T-helper 1 cell treated with Interleukin-12 subunit alpha and Interleukin-12 subunit beta and Interleukin-4 antibody, amounts not matched to agents 30 μg/mL and 1 μg/mL, for 36 hours (primary cell): ENCODE data around the gene CFAP46.

ENCODE experiments used
- H3K27ac Mint-ChIP-seq: one replicate; pipeline ENCODE4 v1.8.0; 2021; ENCODE audit warnings: mild to moderate bottlenecking, mixed read lengths
- H3K27me3 Mint-ChIP-seq: one replicate; pipeline ENCODE4 v1.8.0; 2021; ENCODE audit warnings: low read depth, mixed read lengths
- H3K36me3 Mint-ChIP-seq: one replicate; pipeline ENCODE4 v1.8.0; 2021; ENCODE audit warnings: low read depth, mixed read lengths
- H3K4me1 Mint-ChIP-seq: one replicate; pipeline ENCODE4 v1.8.0; 2021; ENCODE audit warnings: low read depth, mixed read lengths
- H3K4me3 Mint-ChIP-seq: one replicate; pipeline ENCODE4 v1.8.0; 2021; ENCODE audit warnings: mild to moderate bottlenecking, moderate library complexity, mixed read lengths
- H3K9me3 Mint-ChIP-seq: one replicate; pipeline ENCODE4 v1.8.0; 2021; ENCODE audit warnings: mixed read lengths

Gene CFAP46

DNA sequence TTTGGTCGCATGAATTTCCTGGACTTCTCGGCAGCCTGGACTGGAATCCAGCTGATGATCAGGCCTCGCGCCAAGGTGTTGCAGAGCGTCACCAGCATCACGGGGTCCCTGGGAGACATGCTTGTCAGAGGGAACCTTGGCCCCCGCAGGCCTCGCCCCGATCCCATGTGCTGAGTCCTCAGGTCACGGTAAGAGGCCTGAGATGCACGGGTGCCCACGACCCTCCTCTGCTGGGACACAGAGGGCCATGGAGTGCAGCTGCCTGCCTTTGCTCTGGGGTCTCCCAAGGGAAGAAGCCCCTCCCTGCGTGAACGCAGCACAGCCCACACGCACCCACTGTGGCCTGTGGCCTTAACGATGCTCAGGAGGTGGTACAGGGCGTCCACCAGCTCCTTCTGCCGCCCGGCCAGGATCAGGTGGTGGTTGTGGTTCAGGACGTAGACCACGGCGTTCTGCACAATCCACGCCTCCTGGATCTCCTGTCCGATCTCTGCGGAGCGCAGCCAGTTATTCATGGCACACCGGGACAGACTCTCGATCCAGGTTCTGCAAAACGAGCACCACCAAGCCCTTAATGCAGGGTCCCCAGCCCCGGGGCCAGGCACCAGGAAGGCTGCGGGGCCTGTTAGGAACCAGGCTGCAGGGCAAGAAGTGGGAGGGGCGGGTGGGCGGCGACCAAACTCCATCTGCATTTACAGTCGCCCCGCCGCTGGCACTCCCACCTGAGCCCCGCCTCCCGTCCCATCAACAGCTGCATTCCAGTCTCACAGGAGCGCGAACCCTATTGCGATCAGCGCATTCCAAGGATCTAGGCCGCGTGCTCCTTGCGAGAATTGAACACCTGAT, 29.4 kb downstream of the CFAP46 start:
- H3K27me3 Mint-ChIP-seq = no peaks in the 10 kb centered on the region
- no peaks in the 10 kb centered on the region for H3K4me1 Mint-ChIP-seq
- no peak overlapping the region for H3K27ac Mint-ChIP-seq
- H3K4me3 Mint-ChIP-seq = no peak overlapping the region
- no peaks in the 10 kb centered on the region for H3K9me3 Mint-ChIP-seq
- no peaks in the 10 kb centered on the region for H3K36me3 Mint-ChIP-seq

DNA sequence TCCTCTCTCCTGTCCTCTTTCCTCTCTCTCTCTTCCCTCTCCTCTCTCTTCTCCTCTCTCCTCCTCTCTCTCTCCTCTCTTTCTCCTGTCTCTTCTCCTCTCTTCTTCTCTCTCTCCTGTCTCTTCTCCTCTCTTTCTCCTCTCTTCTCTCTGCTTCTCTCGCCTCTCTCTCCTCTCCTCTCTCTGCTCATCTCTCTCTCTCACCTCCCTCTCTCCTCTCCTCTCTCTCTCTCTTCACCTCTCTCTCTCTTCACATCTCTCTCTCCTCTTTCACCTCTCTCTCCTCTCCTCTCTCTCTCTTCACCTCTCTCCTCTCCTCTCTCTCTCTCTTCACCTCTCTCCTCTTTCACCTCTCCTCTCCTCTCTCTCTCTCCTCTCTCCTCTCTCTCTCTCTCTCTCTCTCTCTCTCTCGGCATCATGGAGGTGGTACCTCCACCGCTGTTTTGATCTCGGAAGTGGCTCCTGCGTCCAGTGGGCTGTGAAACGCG, 30.1 kb downstream of the CFAP46 start:
- H3K4me1 Mint-ChIP-seq = no peaks in the 10 kb centered on the region
- H3K4me3 Mint-ChIP-seq = no peak overlapping the region
- no peaks in the 10 kb centered on the region for H3K27me3 Mint-ChIP-seq
- no peak overlapping the region for H3K27ac Mint-ChIP-seq
- no peaks in the 10 kb centered on the region for H3K9me3 Mint-ChIP-seq
- no peaks in the 10 kb centered on the region for H3K36me3 Mint-ChIP-seq

DNA sequence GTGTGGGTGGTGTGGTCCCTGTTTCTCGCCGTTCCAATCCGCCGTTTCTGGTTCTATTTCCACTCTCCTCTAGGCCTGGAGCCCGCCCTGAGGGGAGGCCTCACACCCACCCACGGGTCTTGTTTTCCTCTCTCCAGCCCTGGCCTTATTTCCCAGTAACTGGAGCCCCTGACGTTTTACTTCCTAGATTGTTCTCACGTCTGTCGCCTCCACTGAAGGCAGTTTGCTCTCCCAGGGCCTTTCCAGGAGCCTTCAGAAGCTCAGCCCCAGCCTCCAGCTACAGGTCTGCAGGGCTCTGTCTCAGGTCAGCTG, 30.6 kb downstream of the CFAP46 start:
- no peaks in the 10 kb centered on the region for H3K9me3 Mint-ChIP-seq
- no peaks in the 10 kb centered on the region for H3K36me3 Mint-ChIP-seq
- H3K4me1 Mint-ChIP-seq = no peaks in the 10 kb centered on the region
- H3K4me3 Mint-ChIP-seq = no peak overlapping the region
- H3K27ac Mint-ChIP-seq = no peak overlapping the region
- no peaks in the 10 kb centered on the region for H3K27me3 Mint-ChIP-seq

DNA sequence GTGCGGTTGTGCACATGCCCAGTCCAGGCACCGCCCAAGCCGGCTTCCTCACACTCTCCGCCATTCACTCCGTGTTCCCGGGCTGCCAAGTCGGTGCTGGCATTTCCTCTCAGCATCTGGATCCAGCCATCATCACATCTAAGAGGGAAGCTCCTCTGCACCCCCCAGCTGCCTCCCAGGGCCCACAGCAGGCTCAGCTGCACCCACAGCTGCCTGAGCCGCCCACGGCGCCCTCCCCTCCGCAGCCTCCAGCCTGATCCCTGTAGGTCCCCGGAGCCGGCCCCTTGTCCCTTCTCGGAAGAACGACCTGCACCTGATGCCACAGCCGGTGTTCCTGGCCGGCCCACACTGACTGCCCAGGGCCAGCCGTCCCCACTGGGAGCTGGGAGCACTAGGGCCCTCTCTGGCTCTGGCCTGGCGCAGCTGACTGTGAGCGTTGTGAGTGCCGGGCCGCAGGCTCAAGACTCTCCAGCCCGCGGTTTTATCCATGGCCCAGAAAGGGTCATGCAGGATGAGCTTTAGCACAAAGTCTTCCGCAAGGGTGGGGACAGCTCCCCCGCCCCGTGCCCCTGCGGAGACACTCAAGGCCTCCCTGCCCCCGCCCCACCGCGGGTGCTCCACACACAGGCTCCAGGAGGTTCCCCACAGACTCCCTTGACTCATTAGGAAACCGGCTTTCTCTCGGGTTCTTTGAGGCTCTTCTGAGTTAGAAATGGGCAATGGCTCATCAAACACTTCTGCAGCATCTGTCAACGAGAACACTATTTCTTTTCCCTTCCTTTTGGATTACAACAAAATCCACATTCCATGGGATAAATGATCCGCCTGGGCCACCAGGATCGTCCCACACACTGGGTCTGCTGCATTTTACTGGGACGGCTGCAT, 31.2 kb downstream of the CFAP46 start:
- Mint-ChIP-seq H3K4me1 (no peaks in the 10 kb centered on the region), H3K27ac (no peak overlapping the region), H3K36me3 (no peaks in the 10 kb centered on the region), H3K9me3 (no peaks in the 10 kb centered on the region), H3K27me3 (no peaks in the 10 kb centered on the region), H3K4me3 (no peak overlapping the region)

DNA sequence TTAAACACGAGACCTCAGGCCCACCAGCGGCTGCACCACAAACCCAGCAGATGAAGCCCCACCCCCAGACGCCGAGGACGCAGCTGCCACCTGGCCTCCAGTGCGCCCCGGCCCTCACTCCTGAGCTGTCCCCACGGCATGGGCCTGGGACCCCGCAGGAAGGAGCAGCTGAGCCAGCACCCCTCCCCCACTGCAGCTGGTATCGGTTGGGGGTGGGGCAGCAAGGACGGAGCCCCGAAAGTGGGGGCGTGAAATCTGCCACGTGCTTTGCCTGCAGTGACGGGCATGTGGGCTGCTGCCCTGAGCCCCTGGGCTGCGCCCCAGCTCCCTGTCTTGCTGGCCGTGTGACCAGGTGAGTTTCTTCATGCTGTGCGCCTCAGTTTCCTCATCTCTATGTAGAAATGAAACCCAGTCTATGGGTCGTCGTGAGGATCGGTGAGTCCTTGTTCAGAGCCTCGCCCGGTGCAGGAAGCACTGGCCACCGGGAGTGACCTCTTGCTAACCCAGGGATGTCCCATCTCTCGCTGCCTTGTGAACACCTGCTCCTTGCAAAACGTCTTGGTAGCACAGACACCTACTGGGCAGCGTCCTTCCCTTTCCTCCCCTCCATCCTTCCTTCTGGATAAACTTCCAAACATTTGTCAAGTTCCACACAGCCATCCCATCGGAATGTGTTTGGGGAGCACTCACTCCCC, 32.0 kb downstream of the CFAP46 start:
- Mint-ChIP-seq H3K27ac (no peak overlapping the region), H3K4me1 (no peaks in the 10 kb centered on the region), H3K4me3 (no peak overlapping the region), H3K9me3 (no peaks in the 10 kb centered on the region), H3K36me3 (no peaks in the 10 kb centered on the region), H3K27me3 (no peaks in the 10 kb centered on the region)

DNA sequence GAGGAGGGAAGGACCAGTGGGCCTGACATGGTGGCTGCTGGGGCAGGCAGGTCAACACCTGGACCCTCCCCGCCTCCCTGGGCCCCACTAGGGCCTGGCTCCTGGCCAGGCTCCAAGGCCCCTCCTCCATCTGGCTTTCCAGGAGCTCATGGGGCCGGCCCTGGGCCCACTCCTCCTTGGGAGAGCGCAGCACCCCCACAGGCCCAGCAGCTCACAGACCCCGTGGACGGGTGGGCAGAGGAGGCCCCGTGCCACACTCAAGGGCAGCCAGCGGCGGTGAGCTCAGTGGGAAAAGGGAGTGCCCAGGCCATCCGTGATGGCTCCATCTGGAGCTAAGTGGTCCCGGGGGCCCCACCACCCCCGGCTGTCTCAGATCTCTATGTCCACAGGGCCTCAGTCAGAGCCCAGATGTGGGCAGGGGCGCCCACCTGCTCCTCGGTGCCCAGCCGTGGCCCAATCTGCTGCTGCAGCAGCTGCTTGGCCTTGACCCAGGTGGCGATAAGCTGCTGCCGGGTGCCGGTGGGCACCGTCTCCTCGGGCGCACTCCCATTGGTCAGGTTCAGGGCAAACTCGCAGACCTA, 32.8 kb downstream of the CFAP46 start:
- Mint-ChIP-seq H3K27ac (no peak overlapping the region), H3K27me3 (no peaks in the 10 kb centered on the region), H3K4me3 (no peak overlapping the region), H3K4me1 (no peaks in the 10 kb centered on the region), H3K9me3 (no peaks in the 10 kb centered on the region), H3K36me3 (no peaks in the 10 kb centered on the region)

DNA sequence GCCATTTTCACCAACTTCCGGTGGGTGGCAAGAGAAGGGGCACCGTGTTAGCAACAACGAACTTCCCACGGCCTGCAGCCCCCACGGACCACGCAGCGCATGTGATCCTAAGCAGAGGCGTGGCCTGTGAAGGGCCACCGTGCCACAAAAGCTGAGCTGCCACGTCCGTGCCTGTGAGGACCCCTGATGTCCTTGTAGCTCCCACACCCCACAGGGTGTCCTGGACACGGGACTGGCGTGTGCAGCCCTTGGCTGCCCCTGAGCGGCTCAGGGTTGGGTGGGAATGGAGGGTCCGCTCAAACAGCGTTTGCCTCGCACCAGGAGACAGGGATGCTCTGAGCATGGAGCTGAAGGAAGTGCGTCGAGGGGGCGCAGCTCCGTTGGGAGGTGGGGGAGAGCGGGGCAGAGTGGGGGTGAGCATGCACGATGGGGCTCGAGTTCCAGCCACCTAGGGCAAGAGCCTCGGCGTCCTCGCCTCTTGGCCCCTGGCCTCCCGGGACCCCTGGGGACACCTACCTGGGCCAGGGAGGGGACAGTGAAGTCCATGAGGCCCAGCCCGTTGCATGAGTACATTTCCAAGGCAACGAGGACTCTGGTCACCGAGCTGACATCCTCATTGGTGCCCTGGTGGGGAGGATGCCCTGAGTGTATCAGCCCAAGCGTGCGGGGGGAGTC, 33.6 kb downstream of the CFAP46 start:
- H3K27ac Mint-ChIP-seq = no peak overlapping the region

DNA sequence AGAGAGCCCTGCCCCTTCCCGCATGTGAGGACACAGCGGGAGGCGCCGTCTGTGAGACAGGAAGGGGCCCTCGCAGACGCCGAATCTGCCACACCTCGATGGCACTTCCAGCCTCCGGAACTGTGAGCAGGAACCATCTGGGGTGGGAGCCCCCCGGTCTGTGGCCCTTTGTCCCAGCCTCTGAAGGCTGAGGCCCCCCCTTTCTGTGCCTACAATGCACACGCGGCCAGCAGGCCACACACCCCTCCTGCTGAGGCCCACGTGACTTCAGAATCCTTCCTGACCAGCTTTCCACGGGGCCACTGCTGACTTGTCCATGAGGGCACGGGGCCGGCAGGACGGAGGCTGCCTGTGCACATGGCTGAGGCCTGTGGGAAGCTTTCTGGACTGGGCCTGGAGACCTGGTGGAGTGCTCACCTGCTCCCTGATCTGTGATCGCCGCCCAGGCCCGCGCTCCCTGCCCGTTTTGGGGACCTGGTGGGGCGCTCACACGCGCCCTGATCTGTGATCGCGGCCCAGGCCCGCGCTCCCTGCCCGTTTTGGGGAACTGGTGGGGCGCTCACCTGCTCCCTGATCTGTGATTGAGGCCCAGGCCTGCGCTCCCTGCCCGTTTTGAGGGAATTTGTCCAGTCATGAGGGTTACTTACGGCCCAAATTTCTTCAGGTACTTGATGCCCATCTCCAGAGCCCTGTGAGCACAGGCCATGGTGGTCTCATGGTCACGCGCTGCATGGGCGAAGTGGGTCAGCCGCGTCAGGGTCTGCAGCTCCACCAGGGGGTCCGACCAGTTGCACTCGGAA, 34.3 kb downstream of the CFAP46 start:
- H3K27ac Mint-ChIP-seq = no peak overlapping the region
- H3K27me3 Mint-ChIP-seq = no peaks in the 10 kb centered on the region
- no peak overlapping the region for H3K4me3 Mint-ChIP-seq
- no peaks in the 10 kb centered on the region for H3K4me1 Mint-ChIP-seq
- no peaks in the 10 kb centered on the region for H3K9me3 Mint-ChIP-seq
- H3K36me3 Mint-ChIP-seq = no peaks in the 10 kb centered on the region

More for the DNA sequence above, 33.6 kb downstream of the CFAP46 start:
- H3K9me3 Mint-ChIP-seq = no peaks in the 10 kb centered on the region
- no peaks in the 10 kb centered on the region for H3K27me3 Mint-ChIP-seq
- no peaks in the 10 kb centered on the region for H3K36me3 Mint-ChIP-seq
- no peak overlapping the region for H3K4me3 Mint-ChIP-seq
- H3K4me1 Mint-ChIP-seq = no peaks in the 10 kb centered on the region

DNA sequence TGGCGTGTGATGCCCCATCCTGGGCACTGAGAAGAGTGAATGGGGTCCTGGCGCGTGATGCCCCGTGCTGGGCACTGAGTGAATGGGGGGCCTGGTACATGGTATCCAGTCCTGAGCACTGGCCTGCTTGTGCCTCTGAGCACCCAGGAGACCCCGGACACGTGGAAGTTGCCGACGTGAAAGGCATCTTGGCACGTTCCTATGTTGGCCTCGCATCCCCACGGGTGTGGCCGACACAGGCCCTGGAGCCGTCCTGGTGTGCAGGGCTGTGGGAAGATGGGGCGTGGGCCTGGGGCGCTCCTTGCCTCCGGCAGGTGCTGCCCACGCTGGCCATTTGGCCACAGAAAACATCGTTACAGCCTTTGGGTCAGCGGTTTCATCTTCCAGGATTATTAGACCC, 35.5 kb downstream of the CFAP46 start:
- H3K36me3 Mint-ChIP-seq = no peaks in the 10 kb centered on the region
- no peak overlapping the region for H3K27ac Mint-ChIP-seq
- no peaks in the 10 kb centered on the region for H3K4me1 Mint-ChIP-seq
- H3K9me3 Mint-ChIP-seq = no peaks in the 10 kb centered on the region
- H3K4me3 Mint-ChIP-seq = no peak overlapping the region
- H3K27me3 Mint-ChIP-seq = no peaks in the 10 kb centered on the region

DNA sequence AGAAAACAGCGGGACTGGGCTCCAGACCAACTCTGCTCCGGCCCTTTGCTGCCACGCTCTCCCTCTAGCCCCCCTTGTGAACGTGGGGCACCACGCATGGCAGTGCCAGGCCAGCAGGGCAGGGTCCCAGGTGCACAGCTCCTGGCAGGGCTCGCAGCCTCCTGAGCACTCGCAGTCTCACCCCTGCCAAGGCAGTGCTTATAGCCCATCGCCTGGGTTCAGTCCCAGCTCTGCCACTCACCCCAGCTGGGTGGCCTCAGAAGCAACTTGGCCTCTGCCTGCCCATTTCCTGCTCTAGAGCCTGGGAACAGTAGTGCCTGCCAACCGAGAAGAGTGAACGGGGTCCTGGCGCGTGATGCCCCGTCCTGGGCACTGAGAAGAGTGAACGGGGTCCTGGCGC, 36.3 kb downstream of the CFAP46 start:
- Mint-ChIP-seq H3K27ac (no peak overlapping the region), H3K27me3 (no peaks in the 10 kb centered on the region), H3K4me1 (no peaks in the 10 kb centered on the region), H3K9me3 (no peaks in the 10 kb centered on the region), H3K36me3 (no peaks in the 10 kb centered on the region), H3K4me3 (no peak overlapping the region)

DNA sequence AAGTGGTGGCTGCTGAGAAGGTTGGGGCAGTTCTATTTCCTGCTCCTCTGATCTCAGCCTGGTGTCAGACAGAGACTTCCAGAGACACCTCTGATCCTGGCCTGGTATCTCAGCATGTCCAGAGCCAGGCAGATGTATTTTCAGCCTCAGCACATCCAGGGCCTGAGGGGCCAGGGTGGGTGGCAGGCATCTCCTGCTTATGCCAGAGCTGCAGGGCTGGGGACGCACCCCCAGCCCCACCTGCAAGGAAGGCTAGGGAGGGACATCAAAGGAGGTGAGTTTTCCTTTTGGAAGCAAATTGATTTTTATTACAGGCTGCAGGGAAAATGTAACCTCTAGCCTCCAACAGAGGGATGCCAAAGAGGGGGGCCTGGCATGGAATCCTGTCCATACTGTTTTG, 36.7 kb downstream of the CFAP46 start:
- H3K4me1 Mint-ChIP-seq = no peaks in the 10 kb centered on the region
- no peak overlapping the region for H3K27ac Mint-ChIP-seq
- no peaks in the 10 kb centered on the region for H3K27me3 Mint-ChIP-seq
- H3K9me3 Mint-ChIP-seq = no peaks in the 10 kb centered on the region
- H3K36me3 Mint-ChIP-seq = no peaks in the 10 kb centered on the region
- no peak overlapping the region for H3K4me3 Mint-ChIP-seq

DNA sequence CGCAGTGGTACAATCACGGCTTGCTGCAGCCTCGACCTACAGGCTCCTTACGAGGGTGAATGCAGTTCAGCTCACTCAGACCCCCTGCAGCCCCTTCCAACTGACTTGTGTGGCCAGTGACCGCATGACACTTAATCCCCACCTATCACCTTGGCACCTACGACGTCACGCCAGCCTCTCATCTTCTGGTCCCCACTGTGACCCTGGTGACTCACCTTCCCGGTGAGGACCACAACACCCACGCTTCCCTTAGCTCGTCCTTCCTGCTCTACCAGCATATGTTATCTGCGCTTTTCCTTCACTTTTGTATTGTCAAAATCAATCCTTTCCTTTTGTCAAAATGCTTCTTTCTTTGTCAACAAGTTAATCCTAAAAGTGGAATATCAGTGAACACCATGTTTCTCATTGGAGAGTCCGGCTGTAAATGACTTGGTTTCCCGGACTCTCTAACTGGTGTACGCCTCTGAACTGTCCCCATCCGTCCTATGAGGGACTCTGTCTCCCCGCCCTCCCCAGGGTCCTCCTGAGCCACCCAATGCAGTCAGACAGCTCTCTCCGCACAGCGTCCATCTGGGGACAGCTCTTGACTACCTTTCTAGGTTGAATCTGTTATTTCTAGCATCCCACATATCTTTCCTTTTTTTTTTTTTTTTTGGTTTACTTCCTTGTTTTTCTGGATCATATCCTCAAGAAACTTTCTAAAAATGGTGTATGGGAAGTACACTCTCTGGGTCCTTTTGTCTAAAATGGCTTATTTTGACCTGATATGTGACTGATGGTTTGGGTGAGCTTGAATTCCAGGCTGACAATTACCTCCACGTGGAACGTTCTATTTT, 37.3 kb downstream of the CFAP46 start:
- H3K27ac Mint-ChIP-seq = no peak overlapping the region
- H3K9me3 Mint-ChIP-seq = no peaks in the 10 kb centered on the region
- H3K27me3 Mint-ChIP-seq = no peaks in the 10 kb centered on the region

More for the DNA sequence above, 37.3 kb downstream of the CFAP46 start:
- Mint-ChIP-seq H3K36me3 (no peaks in the 10 kb centered on the region), H3K4me1 (no peaks in the 10 kb centered on the region), H3K4me3 (no peak overlapping the region)
